CD8-positive, alpha-beta memory T cell (primary cell): ENCODE results near the gene ONECUT3. TPM values are rescaled to one million over a fixed set of nuclear protein-coding genes. Genes with fewer than 3 reads are reported as not detected.

Experiments
- CTCF ChIA-PET: fragments of 350-600 bp; sonication (Branson Sonifier 250); formaldehyde crosslinking; loops from one replicate; lab custom pipeline; 2021; ENCODE audit warnings: antibody characterized with exemption; lab: Charles Lee
- POLR2A ChIA-PET: fragments of 350-600 bp; sonication (Branson Sonifier 250); formaldehyde crosslinking; loops from one replicate; lab custom pipeline; 2021; ENCODE audit warnings: antibody characterized with exemption; lab: Charles Lee
- DNase-seq, 5 donors: peaks; one replicate each; pipeline versions ENCODE4 v3.0.0 to v3.0.0-alpha.2; 2020 to 2022; ENCODE audit warnings: mixed read lengths in 1 of 5
- H3K27ac ChIP-seq: one replicate; pipeline ENCODE4 v1.7.0; 2013; ENCODE audit warnings: low read depth, mild to moderate bottlenecking, low read length, moderate library complexity
- H3K27me3 ChIP-seq: 2 replicates; pipeline ENCODE4 v1.7.0; 2013; ENCODE audit warnings: low read length, mild to moderate bottlenecking; ENCODE audit not compliant: insufficient read depth, poor library complexity, severe bottlenecking
- H3K36me3 ChIP-seq: 2 replicates; pipeline ENCODE4 v1.7.0; 2013; ENCODE audit warnings: mild to moderate bottlenecking, low read length, moderate library complexity; ENCODE audit not compliant: insufficient read depth
- H3K4me1 ChIP-seq: 2 replicates; pipeline ENCODE4 v1.7.0; 2013; ENCODE audit warnings: mild to moderate bottlenecking, low read length, moderate library complexity; ENCODE audit not compliant: insufficient read depth
- H3K4me3 ChIP-seq: 2 replicates; pipeline ENCODE4 v1.7.0; 2013; ENCODE audit warnings: mild to moderate bottlenecking, low read length
- H3K9me3 ChIP-seq: 2 replicates; pipeline ENCODE4 v1.7.0; 2013; ENCODE audit warnings: mild to moderate bottlenecking, low read length
- H3K27ac Mint-ChIP-seq, 8 donors: one replicate each; pipeline ENCODE4 v1.8.0; 2020 to 2021; ENCODE audit warnings: mixed read lengths in 8 of 8, mild to moderate bottlenecking in 6 of 8, inconsistent platforms in 3 of 8, moderate library complexity in 3 of 8
- H3K27me3 Mint-ChIP-seq, 2 donors: one replicate each; pipeline ENCODE4 v1.8.0; 2020 to 2021; ENCODE audit warnings: mixed read lengths in 2 of 2, mild to moderate bottlenecking in 1 of 2, moderate library complexity in 1 of 2
- H3K36me3 Mint-ChIP-seq, 3 donors: one replicate each; pipeline ENCODE4 v1.8.0; 2020 to 2021; ENCODE audit warnings: mixed read lengths in 3 of 3, inconsistent platforms in 1 of 3, mild to moderate bottlenecking in 1 of 3
- H3K4me1 Mint-ChIP-seq, 3 donors: one replicate each; pipeline ENCODE4 v1.8.0; 2020 to 2021; ENCODE audit warnings: mixed read lengths in 3 of 3, inconsistent platforms in 1 of 3, mild to moderate bottlenecking in 1 of 3
- H3K4me3 Mint-ChIP-seq, 7 donors: one replicate each; pipeline ENCODE4 v1.8.0; 2020 to 2021; ENCODE audit warnings: mixed read lengths in 7 of 7, mild to moderate bottlenecking in 6 of 7, moderate library complexity in 4 of 7, inconsistent platforms in 2 of 7
- H3K9me3 Mint-ChIP-seq, 5 donors: one replicate each; pipeline ENCODE4 v1.8.0; 2020 to 2022; ENCODE audit warnings: mixed read lengths in 5 of 5, mild to moderate bottlenecking in 3 of 5, moderate library complexity in 2 of 5, inconsistent platforms in 1 of 5
- polyA plus RNA-seq: library from polyadenylated mRNA; unstranded; fragments of 300-500 nt; fragmentation: Illumina TruSeq; gene quantifications from one replicate; pipeline ENCODE4 v1.2.3, GENCODE V29; 2021
- total RNA-seq, 2 experiments: library from RNA; stranded (reverse); gene quantifications; one replicate each; pipeline ENCODE4 v1.2.3, GENCODE V29; 2021

ONECUT3 gene
- total and polyA plus RNA-seq, 3 experiments from 2014 or later: not detected

DNA sequence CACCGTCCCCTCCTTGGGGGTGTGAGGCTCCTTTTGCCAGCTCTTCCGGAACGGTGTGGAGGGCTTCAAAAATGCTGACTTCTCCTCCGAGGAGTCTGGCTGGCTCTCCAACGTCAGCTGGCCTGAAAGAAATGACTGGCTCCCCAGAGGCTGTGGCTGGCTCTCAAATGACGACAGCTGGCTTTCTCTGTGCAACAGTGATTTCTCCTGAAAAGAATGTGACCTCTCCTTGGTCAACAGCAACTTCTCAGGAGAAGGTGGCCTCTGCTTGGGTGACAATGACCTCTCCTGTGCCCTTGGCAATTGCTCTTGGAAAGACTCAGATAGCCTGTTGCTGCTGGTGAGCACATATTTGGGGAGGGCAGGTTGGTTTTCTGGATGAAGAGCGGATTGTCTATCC is 29.2 kb downstream of the ONECUT3 start:
- no peak overlapping the region for H3K27ac Mint-ChIP-seq
- Histone ChIP-seq H3K4me3 (no peak overlapping the region), H3K36me3 (no peaks in the 10 kb centered on the region), H3K27ac (no peak overlapping the region), H3K4me1 (no peaks in the 10 kb centered on the region), H3K9me3 (peaks cover 6% of the 10 kb centered on the region), H3K27me3 (peaks cover 17% of the 10 kb centered on the region)
- peaks cover 46 to 64% of the 10 kb centered on the region in 2 donors for H3K27me3 Mint-ChIP-seq
- no peaks in the 10 kb centered on the region for H3K36me3 Mint-ChIP-seq
- no peak overlapping the region for H3K4me3 Mint-ChIP-seq
- peaks cover 0 to 18% (median 9%) of the 10 kb centered on the region in 5 donors for H3K9me3 Mint-ChIP-seq
- ChIA-PET POLR2A (no interaction called here), CTCF (interaction anchor here (0.9 to 2.2 kb wide), 6 partner anchors 10 to 50 kb away, joined by 4 to 12 read pairs (median 4); no protein-coding TSS in a partner anchor)
- no peaks in the 10 kb centered on the region for H3K4me1 Mint-ChIP-seq
- no peak for DNase-seq

GRCh38 chr19:1783354-1783753 is 30.0 kb downstream of the ONECUT3 start:
- POLR2A ChIA-PET: no interaction called here
- H3K27ac ChIP-seq: no peak overlapping the region
- no peak for DNase-seq
- peaks cover 17% of the 10 kb centered on the region for H3K27me3 ChIP-seq
- no peak overlapping the region for H3K4me3 Mint-ChIP-seq
- CTCF ChIA-PET: interaction anchor here (1.6 to 2.2 kb wide), 3 partner anchors 10 to 43 kb away, joined by 4 to 12 read pairs (median 5); no protein-coding TSS in a partner anchor
- H3K4me3 ChIP-seq: no peak overlapping the region
- H3K9me3 ChIP-seq: peaks cover 6% of the 10 kb centered on the region
- H3K27me3 Mint-ChIP-seq: peaks cover 44 to 58% of the 10 kb centered on the region in 2 donors
- H3K27ac Mint-ChIP-seq: no peak overlapping the region
- H3K9me3 Mint-ChIP-seq: peaks cover 0 to 18% (median 9%) of the 10 kb centered on the region in 5 donors
- no peaks in the 10 kb centered on the region for H3K36me3 ChIP-seq
- no peaks in the 10 kb centered on the region for H3K4me1 Mint-ChIP-seq
- no peaks in the 10 kb centered on the region for H3K36me3 Mint-ChIP-seq
- H3K4me1 ChIP-seq: no peaks in the 10 kb centered on the region

GRCh38 chr19:1783874-1784273 is 30.6 kb downstream of the ONECUT3 start:
- Mint-ChIP-seq H3K27ac (no peak overlapping the region), H3K9me3 (peaks cover 0 to 18% (median 9%) of the 10 kb centered on the region in 5 donors), H3K36me3 (no peaks in the 10 kb centered on the region), H3K27me3 (peaks cover 43 to 53% of the 10 kb centered on the region in 2 donors), H3K4me1 (no peaks in the 10 kb centered on the region), H3K4me3 (no peak overlapping the region)
- no peaks in the 10 kb centered on the region for H3K4me1 ChIP-seq
- CTCF ChIA-PET: interaction anchor here (1.6 kb wide), 1 partner anchor 42 kb away, joined by 4 read pairs; no protein-coding TSS in a partner anchor
- POLR2A ChIA-PET: no interaction called here
- H3K36me3 ChIP-seq: no peaks in the 10 kb centered on the region
- peaks cover 17% of the 10 kb centered on the region for H3K27me3 ChIP-seq
- no peak for DNase-seq
- peaks cover 6% of the 10 kb centered on the region for H3K9me3 ChIP-seq
- no peak overlapping the region for H3K27ac ChIP-seq
- no peak overlapping the region for H3K4me3 ChIP-seq

DNA sequence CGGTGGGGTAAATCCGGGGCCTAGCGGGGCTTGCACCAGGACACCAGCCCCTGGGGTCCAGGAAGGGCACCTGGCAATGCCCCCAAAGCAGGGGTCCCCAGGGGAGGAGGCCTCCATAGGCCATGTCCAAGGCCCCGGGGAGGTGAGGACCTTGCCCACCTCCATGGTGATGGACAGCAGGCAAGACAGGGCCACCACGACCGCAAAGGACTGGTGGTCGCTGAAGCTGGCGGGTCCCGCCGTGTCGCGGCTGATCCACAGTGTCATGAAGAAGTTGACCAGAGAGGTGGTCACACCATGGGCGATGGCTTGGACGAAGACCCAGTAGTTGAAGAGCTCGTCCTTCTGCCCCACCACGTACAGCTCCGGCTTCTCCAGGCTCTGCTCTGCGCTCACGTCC is 32.0 kb downstream of the ONECUT3 start:
- no peak for DNase-seq
- Histone ChIP-seq H3K4me1 (no peaks in the 10 kb centered on the region), H3K4me3 (no peak overlapping the region), H3K27ac (no peak overlapping the region), H3K9me3 (peaks cover 6% of the 10 kb centered on the region), H3K36me3 (no peaks in the 10 kb centered on the region), H3K27me3 (peaks cover 17% of the 10 kb centered on the region)
- H3K27ac Mint-ChIP-seq: no peak overlapping the region
- no peaks in the 10 kb centered on the region for H3K4me1 Mint-ChIP-seq
- peaks cover 0 to 16% (median 9%) of the 10 kb centered on the region in 5 donors for H3K9me3 Mint-ChIP-seq
- POLR2A ChIA-PET: no interaction called here
- H3K36me3 Mint-ChIP-seq: no peaks in the 10 kb centered on the region
- H3K27me3 Mint-ChIP-seq: peaks cover 35 to 40% of the 10 kb centered on the region in 2 donors
- no peak overlapping the region for H3K4me3 Mint-ChIP-seq
- CTCF ChIA-PET: no interaction called here

GRCh38 chr19:1786668-1787067 is 33.4 kb downstream of the ONECUT3 start:
- ChIA-PET CTCF (no interaction called here), POLR2A (no interaction called here)
- H3K27me3 ChIP-seq: peaks cover 10% of the 10 kb centered on the region
- Mint-ChIP-seq H3K4me1 (no peaks in the 10 kb centered on the region), H3K9me3 (peaks cover 0 to 10% (median 6%) of the 10 kb centered on the region in 5 donors), H3K4me3 (no peak overlapping the region), H3K27me3 (peaks cover 30 to 31% of the 10 kb centered on the region in 2 donors), H3K27ac (no peak overlapping the region), H3K36me3 (no peaks in the 10 kb centered on the region)
- no peaks in the 10 kb centered on the region for H3K4me1 ChIP-seq
- no peak for DNase-seq
- H3K27ac ChIP-seq: no peak overlapping the region
- H3K9me3 ChIP-seq: peaks cover 5% of the 10 kb centered on the region
- H3K4me3 ChIP-seq: no peak overlapping the region
- no peaks in the 10 kb centered on the region for H3K36me3 ChIP-seq

GRCh38 chr19:1787116-1787515 is 33.8 kb downstream of the ONECUT3 start:
- Mint-ChIP-seq H3K36me3 (no peaks in the 10 kb centered on the region), H3K27ac (peak overlapping the region in 1 of 8 donors; percentile 41), H3K4me1 (no peaks in the 10 kb centered on the region), H3K4me3 (no peak overlapping the region), H3K27me3 (peaks cover 26% of the 10 kb centered on the region in 2 donors), H3K9me3 (peaks cover 0 to 6% (median 6%) of the 10 kb centered on the region in 5 donors)
- peaks cover under 1% of the 10 kb centered on the region for H3K9me3 ChIP-seq
- peaks cover 6% of the 10 kb centered on the region for H3K27me3 ChIP-seq
- ChIA-PET POLR2A (no interaction called here), CTCF (no interaction called here)
- no peak for DNase-seq
- no peak overlapping the region for H3K27ac ChIP-seq
- H3K4me3 ChIP-seq: no peak overlapping the region
- H3K36me3 ChIP-seq: no peaks in the 10 kb centered on the region
- H3K4me1 ChIP-seq: no peaks in the 10 kb centered on the region

DNA sequence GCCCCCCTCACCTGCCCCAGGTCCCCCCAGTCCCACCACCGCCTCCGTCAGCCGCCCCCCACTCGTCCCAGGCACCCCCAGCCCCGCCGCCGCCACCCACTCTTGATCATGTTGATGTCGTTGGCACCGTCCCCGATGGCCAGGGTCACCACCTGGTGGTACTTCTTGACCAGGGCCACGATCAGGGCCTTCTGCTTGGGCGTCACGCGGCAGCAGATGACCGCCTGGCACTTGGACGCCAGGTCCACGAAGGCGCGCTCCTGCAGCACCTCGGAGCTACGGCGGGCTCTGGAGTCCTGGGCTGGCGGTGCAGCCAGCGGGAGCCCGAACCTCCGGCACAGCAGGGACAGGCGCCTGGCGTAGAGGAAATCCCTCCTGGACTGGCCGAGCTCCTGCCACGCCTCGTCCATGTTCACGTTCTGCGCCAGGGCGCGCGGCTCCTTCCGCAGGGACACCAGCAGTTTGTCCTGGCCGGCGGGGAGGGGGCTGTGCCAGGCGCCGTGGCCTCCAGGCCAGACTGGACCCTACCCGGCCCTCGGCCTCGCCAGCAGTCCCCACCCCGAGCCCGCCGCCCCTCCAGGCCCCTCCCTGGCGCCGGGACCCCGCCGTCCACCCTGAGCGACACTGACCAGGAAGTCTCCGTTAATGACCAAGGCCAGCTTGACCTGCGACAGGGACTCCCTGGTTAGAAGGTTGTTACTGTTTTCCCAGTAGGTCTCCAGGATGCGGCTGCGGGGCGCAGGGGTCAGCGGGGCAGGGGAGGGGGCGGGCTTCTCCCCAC is 36.1 kb downstream of the ONECUT3 start:
- H3K27ac ChIP-seq: no peak overlapping the region
- no peaks in the 10 kb centered on the region for H3K9me3 Mint-ChIP-seq
- H3K36me3 Mint-ChIP-seq: no peaks in the 10 kb centered on the region
- H3K4me3 ChIP-seq: no peak overlapping the region
- no peaks in the 10 kb centered on the region for H3K4me1 Mint-ChIP-seq
- H3K4me3 Mint-ChIP-seq: no peak overlapping the region
- no peaks in the 10 kb centered on the region for H3K27me3 ChIP-seq
- no peaks in the 10 kb centered on the region for H3K4me1 ChIP-seq
- ChIA-PET POLR2A (no interaction called here), CTCF (interaction anchor here (1.5 kb wide), 1 partner anchor 36 kb away, joined by 5 read pairs; no protein-coding TSS in a partner anchor)
- no peaks in the 10 kb centered on the region for H3K9me3 ChIP-seq
- no peak for DNase-seq
- H3K36me3 ChIP-seq: no peaks in the 10 kb centered on the region
- no peak overlapping the region for H3K27ac Mint-ChIP-seq
- H3K27me3 Mint-ChIP-seq: peaks cover 8 to 16% of the 10 kb centered on the region in 2 donors

- Mint-ChIP-seq H3K4me1 (no peaks in the 10 kb centered on the region), H3K4me3 (no peak overlapping the region), H3K9me3 (no peaks in the 10 kb centered on the region), H3K36me3 (no peaks in the 10 kb centered on the region), H3K27ac (no peak overlapping the region), H3K27me3 (peaks cover 8 to 16% of the 10 kb centered on the region in 2 donors)
- no peak for DNase-seq
- ChIA-PET POLR2A (no interaction called here), CTCF (interaction anchor here (1.5 kb wide), 1 partner anchor 36 kb away, joined by 5 read pairs; no protein-coding TSS in a partner anchor)
- H3K9me3 ChIP-seq: no peaks in the 10 kb centered on the region
- H3K36me3 ChIP-seq: no peaks in the 10 kb centered on the region
- no peak overlapping the region for H3K4me3 ChIP-seq
- no peak overlapping the region for H3K27ac ChIP-seq
- no peaks in the 10 kb centered on the region for H3K4me1 ChIP-seq
- no peaks in the 10 kb centered on the region for H3K27me3 ChIP-seq
Measured at GRCh38 chr19:1790054-1790792, 36.9 kb downstream of the ONECUT3 start.
